MCF 10A (cell line): ENCODE measurements around the gene ITGA2B. TPM values are rescaled to one million over a fixed set of nuclear protein-coding genes. Genes with fewer than 3 reads are reported as not detected.
"Not testable (repeated sequence)": the region's sequence is repeated elsewhere in the genome, so short reads cannot be mapped to it uniquely, and the experiment has no call there.

ENCODE experiments used
- BruUV-seq: library from RNA; stranded (reverse); fragments of 400-500 nt; replicated peaks from 2 replicates; lab custom pipeline; 2021; lab: Mats Ljungman, UMichigan
- CTCF ChIA-PET: fragments of 300-600 bp; sonication (Branson Sonifier 250); formaldehyde crosslinking; extraction: SDS; loops from one replicate; lab custom pipeline; 2021; ENCODE audit warnings: antibody characterized with exemption, inconsistent platforms; lab: Yijun Ruan, JAX
- POLR2A ChIA-PET: fragments of 300-600, 350-650 bp; sonication (Branson Sonifier 250); formaldehyde crosslinking; extraction: SDS; loops from one replicate; lab custom pipeline; 2020; ENCODE audit warnings: antibody characterized with exemption, inconsistent platforms; lab: Yijun Ruan, JAX
- DNase-seq: peaks from one replicate; pipeline ENCODE4 v3.0.0-alpha.2; 2018; ENCODE audit not compliant: unreplicated experiment
- H3K27ac Mint-ChIP-seq: one replicate; pipeline ENCODE4 v1.8.0; 2022; ENCODE audit warnings: mild to moderate bottlenecking, low read depth, mixed read lengths; ENCODE audit not compliant: unreplicated experiment
- H3K27me3 Mint-ChIP-seq: one replicate; pipeline ENCODE4 v1.8.0; 2022; ENCODE audit warnings: mixed read lengths; ENCODE audit not compliant: insufficient read depth, unreplicated experiment
- H3K36me3 Mint-ChIP-seq: one replicate; pipeline ENCODE4 v1.8.0; 2022; ENCODE audit warnings: mild to moderate bottlenecking, moderate library complexity, mixed read lengths; ENCODE audit not compliant: insufficient read depth, unreplicated experiment
- H3K4me1 Mint-ChIP-seq: one replicate; pipeline ENCODE4 v1.8.0; 2022; ENCODE audit warnings: mixed read lengths; ENCODE audit not compliant: insufficient read depth, unreplicated experiment
- H3K4me3 Mint-ChIP-seq: one replicate; pipeline ENCODE4 v1.8.0; 2022; ENCODE audit warnings: mild to moderate bottlenecking, moderate library complexity, mixed read lengths; ENCODE audit not compliant: unreplicated experiment
- H3K9me3 Mint-ChIP-seq: one replicate; pipeline ENCODE4 v1.8.0; 2022; ENCODE audit warnings: mixed read lengths; ENCODE audit not compliant: unreplicated experiment
- intact Hi-C: fragments of 100-400 bp; cut with micrococcal nuclease; formaldehyde crosslinking; loops from 2 replicates; pipeline ENCODE4 v1.14.1; 2022
- total RNA-seq: library from RNA; stranded (reverse); gene quantifications from 2 replicates; pipeline ENCODE4 v1.2.3, GENCODE V29; 2022
- TF ChIP-seq, protein P1 (sequence below): fragments of 200-600 bp; IDR thresholded peaks from one replicate; pipeline ENCODE4 v1.8.0; 2022; ENCODE audit warnings: antibody characterized with exemption, mild to moderate bottlenecking; ENCODE audit not compliant: unreplicated experiment

The ITGA2B gene
- total RNA-seq, 1 experiment from 2014 or later = 0.12 TPM

DNA sequence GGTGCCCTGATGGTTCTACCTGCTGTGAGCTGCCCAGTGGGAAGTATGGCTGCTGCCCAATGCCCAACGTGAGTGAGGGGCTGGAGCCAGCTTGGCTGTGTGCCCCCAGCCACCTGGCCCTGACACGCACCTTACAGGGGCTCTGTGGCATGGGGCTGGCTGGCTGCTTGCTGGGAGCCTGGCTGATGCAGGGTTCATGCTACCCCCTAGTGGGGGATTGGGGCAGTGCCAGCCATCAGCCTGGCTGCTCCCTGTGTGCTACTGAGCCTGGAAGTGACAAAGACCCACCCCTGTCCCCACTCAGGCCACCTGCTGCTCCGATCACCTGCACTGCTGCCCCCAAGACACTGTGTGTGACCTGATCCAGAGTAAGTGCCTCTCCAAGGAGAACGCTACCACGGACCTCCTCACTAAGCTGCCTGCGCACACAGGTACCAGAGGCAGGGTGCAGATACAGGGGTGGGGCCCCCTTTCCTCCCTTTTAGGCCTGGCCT is 38.7 kb downstream of the ITGA2B start:
- TF ChIP-seq, protein P1, sequence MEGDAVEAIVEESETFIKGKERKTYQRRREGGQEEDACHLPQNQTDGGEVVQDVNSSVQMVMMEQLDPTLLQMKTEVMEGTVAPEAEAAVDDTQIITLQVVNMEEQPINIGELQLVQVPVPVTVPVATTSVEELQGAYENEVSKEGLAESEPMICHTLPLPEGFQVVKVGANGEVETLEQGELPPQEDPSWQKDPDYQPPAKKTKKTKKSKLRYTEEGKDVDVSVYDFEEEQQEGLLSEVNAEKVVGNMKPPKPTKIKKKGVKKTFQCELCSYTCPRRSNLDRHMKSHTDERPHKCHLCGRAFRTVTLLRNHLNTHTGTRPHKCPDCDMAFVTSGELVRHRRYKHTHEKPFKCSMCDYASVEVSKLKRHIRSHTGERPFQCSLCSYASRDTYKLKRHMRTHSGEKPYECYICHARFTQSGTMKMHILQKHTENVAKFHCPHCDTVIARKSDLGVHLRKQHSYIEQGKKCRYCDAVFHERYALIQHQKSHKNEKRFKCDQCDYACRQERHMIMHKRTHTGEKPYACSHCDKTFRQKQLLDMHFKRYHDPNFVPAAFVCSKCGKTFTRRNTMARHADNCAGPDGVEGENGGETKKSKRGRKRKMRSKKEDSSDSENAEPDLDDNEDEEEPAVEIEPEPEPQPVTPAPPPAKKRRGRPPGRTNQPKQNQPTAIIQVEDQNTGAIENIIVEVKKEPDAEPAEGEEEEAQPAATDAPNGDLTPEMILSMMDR = peak; percentile 80
- Mint-ChIP-seq H3K4me1 (peaks cover 6% of the 10 kb centered on the region), H3K36me3 (peaks cover 20% of the 10 kb centered on the region), H3K9me3 (no peaks in the 10 kb centered on the region), H3K27ac (no peak overlapping the region), H3K4me3 (no peak overlapping the region), H3K27me3 (no peaks in the 10 kb centered on the region)
- peak; percentile 66 for DNase-seq
- no TSS peak for BruUV-seq
- CTCF ChIA-PET = interaction anchor here (0.7 to 1.9 kb wide), 11 partner anchors 9 to 331 kb away, joined by 3 to 14 read pairs (median 4); no protein-coding TSS in a partner anchor
- intact Hi-C loops = no loop called here
- POLR2A ChIA-PET = interaction anchor here (0.8 kb wide), 1 partner anchor 130 kb away, joined by 3 read pairs; no protein-coding TSS in a partner anchor

DNA sequence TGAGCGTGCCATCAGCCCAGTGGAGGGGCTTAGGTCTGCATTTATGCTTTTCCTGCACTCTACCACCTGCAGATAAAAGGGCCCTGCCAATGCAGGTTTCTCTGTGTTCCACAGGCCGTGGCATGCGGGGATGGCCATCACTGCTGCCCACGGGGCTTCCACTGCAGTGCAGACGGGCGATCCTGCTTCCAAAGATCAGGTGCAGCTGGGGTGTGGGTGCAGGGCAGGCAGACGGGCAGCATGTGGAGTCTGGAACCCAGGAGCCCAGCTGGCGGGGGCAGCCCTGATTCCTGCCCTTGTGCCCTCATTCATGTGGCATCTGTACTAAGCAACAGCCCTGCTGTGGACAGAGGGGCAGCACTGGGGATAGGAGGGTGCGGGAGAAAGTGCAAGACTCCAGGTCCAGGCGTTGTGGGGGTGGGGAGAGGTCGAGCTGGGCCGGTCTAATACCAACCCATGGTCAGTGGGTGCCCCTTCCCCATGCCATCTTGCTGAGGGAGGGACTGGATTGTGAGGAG is 39.8 kb downstream of the ITGA2B start:
- intact Hi-C loops = no loop called here
- no peak overlapping the region for H3K4me3 Mint-ChIP-seq
- peaks cover 20% of the 10 kb centered on the region for H3K36me3 Mint-ChIP-seq
- ChIA-PET CTCF (interaction anchor here (0.6 to 1.9 kb wide), 9 partner anchors 8 to 1658 kb away, joined by 3 to 14 read pairs (median 3); partner anchors contain the start of gene FAM171A2), POLR2A (interaction anchor here (1.0 kb wide), 1 partner anchor 18 kb away, joined by 3 read pairs; no protein-coding TSS in a partner anchor)
- no TSS peak for BruUV-seq
- H3K4me1 Mint-ChIP-seq = peaks cover 11% of the 10 kb centered on the region
- no peak overlapping the region for H3K27ac Mint-ChIP-seq
- no peaks in the 10 kb centered on the region for H3K27me3 Mint-ChIP-seq
- H3K9me3 Mint-ChIP-seq = no peaks in the 10 kb centered on the region
- no peak for DNase-seq
- TF ChIP-seq, protein P1 = no peak

DNA sequence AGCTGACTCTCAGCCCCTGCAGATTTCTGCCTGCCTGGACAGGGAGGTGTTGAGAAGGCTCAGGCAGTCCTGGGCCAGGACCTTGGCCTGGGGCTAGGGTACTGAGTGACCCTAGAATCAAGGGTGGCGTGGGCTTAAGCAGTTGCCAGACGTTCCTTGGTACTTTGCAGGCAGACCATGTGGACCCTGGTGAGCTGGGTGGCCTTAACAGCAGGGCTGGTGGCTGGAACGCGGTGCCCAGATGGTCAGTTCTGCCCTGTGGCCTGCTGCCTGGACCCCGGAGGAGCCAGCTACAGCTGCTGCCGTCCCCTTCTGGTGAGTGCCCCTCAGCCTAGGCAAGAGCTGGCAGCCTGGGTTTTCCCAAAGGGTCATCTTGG is 40.5 kb downstream of the ITGA2B start:
- Mint-ChIP-seq H3K9me3 (no peaks in the 10 kb centered on the region), H3K27me3 (no peaks in the 10 kb centered on the region), H3K4me1 (peaks cover 12% of the 10 kb centered on the region), H3K36me3 (peaks cover 20% of the 10 kb centered on the region), H3K27ac (peak overlapping the region; percentile 24), H3K4me3 (no peak overlapping the region)
- intact Hi-C loops = no loop called here
- BruUV-seq = no TSS peak
- TF ChIP-seq, protein P1 = no peak
- DNase-seq = no peak
- ChIA-PET POLR2A (interaction anchor here (1.0 kb wide), 1 partner anchor 18 kb away, joined by 3 read pairs; no protein-coding TSS in a partner anchor), CTCF (interaction anchor here (1.2 kb wide), 1 partner anchor 14 kb away, joined by 5 read pairs; the partner anchor contains the start of gene FAM171A2)

DNA sequence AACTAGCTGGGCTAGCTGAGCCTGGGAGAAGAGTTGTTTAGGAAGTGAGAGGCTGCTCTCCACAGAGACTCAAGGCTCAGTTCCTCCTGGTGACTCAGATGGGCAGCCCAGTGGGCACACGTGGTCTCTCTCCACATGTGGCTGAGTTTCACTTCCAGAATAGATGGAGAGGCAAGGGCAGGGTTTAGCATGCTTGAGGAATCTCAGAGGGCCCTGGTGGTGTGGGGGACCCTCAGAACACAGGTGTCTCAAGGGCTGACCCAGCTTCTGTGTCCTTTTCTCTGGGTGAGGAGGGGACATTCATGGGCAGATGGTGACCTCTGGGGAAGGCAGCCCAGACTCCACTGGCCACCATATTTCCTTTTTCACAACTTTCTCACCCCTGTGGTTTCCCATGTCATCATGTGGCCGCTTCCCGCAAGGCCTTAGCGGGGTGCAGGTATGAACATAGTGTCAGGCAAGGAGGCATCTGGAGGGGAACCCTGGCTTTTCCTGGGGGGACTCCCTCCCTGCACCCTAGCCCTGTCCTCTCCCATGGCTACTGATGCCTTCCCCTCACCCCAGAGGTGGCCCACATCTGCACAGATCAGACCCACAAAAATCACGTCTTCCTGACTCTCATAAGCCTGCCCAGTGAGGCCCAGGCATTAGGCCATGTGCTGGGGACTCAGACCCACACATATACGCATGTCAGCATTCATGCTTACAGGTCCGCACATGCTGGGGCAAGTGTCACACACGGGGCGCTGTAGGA is 41.0 kb downstream of the ITGA2B start:
- CTCF ChIA-PET = interaction anchor here (0.7 to 1.7 kb wide), 4 partner anchors 10 to 79 kb away, joined by 3 to 6 read pairs (median 3); no protein-coding TSS in a partner anchor
- peaks cover 12% of the 10 kb centered on the region for H3K4me1 Mint-ChIP-seq
- peak; percentile 61 for DNase-seq
- BruUV-seq = no TSS peak
- H3K27me3 Mint-ChIP-seq = no peaks in the 10 kb centered on the region
- no peaks in the 10 kb centered on the region for H3K9me3 Mint-ChIP-seq
- intact Hi-C loops = no loop called here
- peak overlapping the region; percentile 24 for H3K27ac Mint-ChIP-seq
- no peak overlapping the region for H3K4me3 Mint-ChIP-seq
- POLR2A ChIA-PET = interaction anchor here (1.0 kb wide), 1 partner anchor 13 kb away, joined by 3 read pairs; no protein-coding TSS in a partner anchor
- TF ChIP-seq, protein P1 = no peak
- H3K36me3 Mint-ChIP-seq = peaks cover 20% of the 10 kb centered on the region

DNA sequence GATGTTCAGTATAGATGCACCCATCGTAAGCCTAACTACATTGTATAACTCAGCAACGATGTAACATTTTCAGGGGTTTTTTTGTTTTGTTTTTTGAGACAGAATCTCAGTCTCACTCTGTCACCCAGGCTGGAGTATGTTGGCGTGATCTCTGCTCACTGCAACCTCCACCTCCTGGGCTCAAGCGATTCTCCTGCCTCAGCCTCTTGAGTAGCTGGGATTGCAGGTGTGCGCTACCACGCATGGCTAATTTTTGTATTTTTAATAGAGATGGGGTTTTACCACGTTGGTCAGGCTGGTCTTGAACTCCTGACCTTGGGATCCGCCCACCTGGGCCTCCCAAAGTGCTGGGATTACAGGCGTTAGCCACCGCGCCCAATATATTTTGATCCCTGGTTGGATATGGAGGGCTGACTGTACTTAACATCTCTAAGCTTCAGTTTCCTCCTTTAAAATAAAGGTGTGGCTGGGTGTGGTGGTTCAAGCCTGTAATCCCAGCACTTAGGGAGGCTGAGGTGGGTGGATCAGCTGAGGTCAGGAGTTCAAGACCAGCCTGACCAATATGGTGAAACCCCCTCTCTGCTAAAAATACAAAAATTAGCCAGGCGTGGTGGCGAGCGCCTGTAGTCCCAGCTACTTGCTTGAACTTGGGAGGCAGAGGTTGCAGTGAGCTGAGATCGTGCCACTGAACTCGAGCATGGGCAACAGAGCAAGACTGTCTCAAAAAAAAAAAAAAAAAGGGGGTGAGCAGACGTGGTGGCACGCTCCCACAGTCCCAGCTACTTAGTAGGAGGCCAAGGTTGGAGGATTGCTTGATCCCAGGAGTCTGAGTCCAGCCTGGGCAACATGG is 42.0 kb downstream of the ITGA2B start:
- DNase-seq, H3K4me3 Mint-ChIP-seq, BruUV-seq, H3K27ac Mint-ChIP-seq, H3K27me3 Mint-ChIP-seq, H3K9me3 Mint-ChIP-seq, intact Hi-C loops: not testable (repeated sequence)
- Mint-ChIP-seq H3K4me1 (peaks cover 12% of the 10 kb centered on the region), H3K36me3 (peaks cover 14% of the 10 kb centered on the region)
- POLR2A ChIA-PET = interaction anchor here (1.0 kb wide), 1 partner anchor 12 kb away, joined by 3 read pairs; no protein-coding TSS in a partner anchor
- CTCF ChIA-PET = interaction anchor here (0.6 to 1.7 kb wide), 8 partner anchors 9 to 288 kb away, joined by 3 to 6 read pairs (median 3); no protein-coding TSS in a partner anchor
